OCI-LY3 (cell line): ENCODE results near the gene HIP1R.
"Not testable (repeated sequence)": the region's sequence is repeated elsewhere in the genome, so short reads cannot be mapped to it uniquely, and the experiment has no call there.

Experiments used
- H2AFZ ChIP-seq: fragments of 200-600, 300-600 bp; shearing (Covaris generic); 2 replicates; pipeline ENCODE4 v1.6.0; 2014; ENCODE audit warnings: antibody characterized with exemption, low read depth, low read length
- H3K27ac ChIP-seq: fragments of 200-600, 300-600 bp; sonication (generic); 2 replicates; pipeline ENCODE4 v1.5.1; 2014; ENCODE audit warnings: mild to moderate bottlenecking, low read length, moderate library complexity, mixed read lengths
- H3K27me3 ChIP-seq: fragments of 200-600, 300-600 bp; sonication (generic); 2 replicates; pipeline ENCODE4 v1.6.1; 2014; ENCODE audit warnings: low read depth, low read length, mixed read lengths
- H3K36me3 ChIP-seq: fragments of 200-600, 300-600 bp; sonication (generic); replicated peaks from 2 replicates; pipeline ENCODE3; 2014; ENCODE audit warnings: low read depth, low read length, mixed read lengths
- H3K4me1 ChIP-seq: fragments of 300-600, 200-600 bp; sonication (generic); 2 replicates; pipeline ENCODE4 v1.6.1; 2014; ENCODE audit warnings: low read length, mixed read lengths
- H3K4me2 ChIP-seq: fragments of 200-600, 300-600 bp; sonication (generic); 2 replicates; pipeline ENCODE4 v1.6.1; 2014; ENCODE audit warnings: low read length, mixed read lengths
- H3K4me3 ChIP-seq: fragments of 300-600, 200-600 bp; sonication (generic); 2 replicates; pipeline ENCODE4 v1.5.1; 2014; ENCODE audit warnings: antibody characterized with exemption, mild to moderate bottlenecking, low read length, moderate library complexity
- H3K79me2 ChIP-seq: fragments of 300-600, 200-600 bp; shearing (Covaris generic); 2 replicates; pipeline ENCODE4 v1.6.1; 2014; ENCODE audit warnings: mild to moderate bottlenecking, low read length, mixed read lengths
- H3K9ac ChIP-seq: fragments of 300-600, 200-600 bp; shearing (Covaris generic); 2 replicates; pipeline ENCODE4 v1.6.0; 2014; ENCODE audit warnings: mild to moderate bottlenecking, low read length, moderate library complexity
- H3K9me3 ChIP-seq: fragments of 200-600, 300-600 bp; shearing (Covaris generic); 2 replicates; pipeline ENCODE4 v1.6.1; 2014; ENCODE audit warnings: low read length, mixed read lengths; ENCODE audit not compliant: insufficient read depth
- H4K20me1 ChIP-seq: fragments of 200-600, 300-600 bp; sonication (generic); 2 replicates; pipeline ENCODE4 v1.6.1; 2016; ENCODE audit warnings: low read length, mixed read lengths; ENCODE audit not compliant: insufficient read depth
- CTCF ChIP-seq: fragments of 200-600, 300-600 bp; sonication (generic); IDR thresholded peaks from 2 replicates; pipeline ENCODE4 v1.5.1; 2014; ENCODE audit warnings: antibody characterized with exemption, low read length, low read depth
- EZH2phosphoT487 ChIP-seq: fragments of 200-600 bp; shearing (Covaris generic); IDR thresholded peaks from 2 replicates; pipeline ENCODE4 v1.6.1; 2018; ENCODE audit warnings: antibody characterized with exemption, mixed run types, low read depth

HIP1R gene

GRCh38 chr12:122803937-122804336 lies 31.3 kb upstream of the HIP1R start:
- no peaks in the 10 kb centered on the region for H3K79me2 ChIP-seq
- H3K4me1 ChIP-seq: peaks cover 3% of the 10 kb centered on the region; the same call in 1 of the 2 replicates
- H3K27me3 ChIP-seq: no peaks in the 10 kb centered on the region
- H4K20me1 ChIP-seq: no peaks in the 10 kb centered on the region
- no peak overlapping the region for H3K9ac ChIP-seq
- no peak overlapping the region for H2AFZ ChIP-seq
- TF ChIP-seq EZH2phosphoT487 (no peak), CTCF (no peak)
- no peak overlapping the region for H3K27ac ChIP-seq
- no peaks in the 10 kb centered on the region for H3K36me3 ChIP-seq
- H3K4me2 ChIP-seq: no peak overlapping the region
- H3K9me3 ChIP-seq: no peaks in the 10 kb centered on the region
- no peak overlapping the region for H3K4me3 ChIP-seq

GRCh38 chr12:122804957-122805356 lies 30.3 kb upstream of the HIP1R start:
- not testable (repeated sequence) for H3K9ac ChIP-seq, H3K27me3 ChIP-seq, H3K4me2 ChIP-seq, H3K79me2 ChIP-seq, H4K20me1 ChIP-seq, H3K4me1 ChIP-seq, H3K27ac ChIP-seq, H2AFZ ChIP-seq, H3K36me3 ChIP-seq, H3K4me3 ChIP-seq, H3K9me3 ChIP-seq

GRCh38 chr12:122807651-122808050 lies 27.6 kb upstream of the HIP1R start:
- TF ChIP-seq EZH2phosphoT487 (no peak), CTCF (no peak)
- no peak overlapping the region for H3K4me3 ChIP-seq
- no peak overlapping the region for H2AFZ ChIP-seq
- no peaks in the 10 kb centered on the region for H4K20me1 ChIP-seq
- H3K9me3 ChIP-seq: no peaks in the 10 kb centered on the region
- H3K36me3 ChIP-seq: no peaks in the 10 kb centered on the region
- no peak overlapping the region for H3K27ac ChIP-seq
- no peaks in the 10 kb centered on the region for H3K79me2 ChIP-seq
- H3K4me2 ChIP-seq: no peak overlapping the region
- H3K4me1 ChIP-seq: peaks cover 7% of the 10 kb centered on the region; the same call in 1 of the 2 replicates
- H3K27me3 ChIP-seq: no peaks in the 10 kb centered on the region
- no peak overlapping the region for H3K9ac ChIP-seq

GRCh38 chr12:122811777-122812176 lies 23.5 kb upstream of the HIP1R start:
- Histone ChIP-seq H3K36me3 (no peaks in the 10 kb centered on the region), H4K20me1 (no peaks in the 10 kb centered on the region), H3K79me2 (no peaks in the 10 kb centered on the region), H3K4me3 (no peak overlapping the region), H3K4me1 (peaks cover 32% of the 10 kb centered on the region), H3K27ac (no peak overlapping the region), H3K27me3 (no peaks in the 10 kb centered on the region), H3K9me3 (no peaks in the 10 kb centered on the region), H3K4me2 (no peak overlapping the region), H2AFZ (no peak overlapping the region), H3K9ac (no peak overlapping the region)
- TF ChIP-seq EZH2phosphoT487 (no peak), CTCF (no peak)

GRCh38 chr12:122813310-122813713 lies 21.9 kb upstream of the HIP1R start:
- no peaks in the 10 kb centered on the region for H4K20me1 ChIP-seq
- H3K4me1 ChIP-seq: peaks cover 32% of the 10 kb centered on the region
- H3K27me3 ChIP-seq: no peaks in the 10 kb centered on the region
- no peaks in the 10 kb centered on the region for H3K36me3 ChIP-seq
- peak overlapping the region; percentile 57 for H3K4me3 ChIP-seq
- peak overlapping the region; percentile 90 for H3K4me2 ChIP-seq
- H3K27ac ChIP-seq: 0 out of 2 replicates have a peak overlapping the region, but pooled peaks have one; percentile 26
- peak overlapping the region; percentile 33 for H2AFZ ChIP-seq
- H3K9me3 ChIP-seq: no peaks in the 10 kb centered on the region
- H3K9ac ChIP-seq: peak overlapping the region; percentile 30; the same call in 1 of the 2 replicates
- H3K79me2 ChIP-seq: no peaks in the 10 kb centered on the region
- TF ChIP-seq EZH2phosphoT487: no peak
- TF ChIP-seq CTCF: no peak
